ENCODE data around the gene TCERG1L.

TCERG1L gene

GRCh38 chr10:131203456-131204357 lies 107.8 kb downstream of the TCERG1L start:
- DNase-seq = no peak

GRCh38 chr10:131202990-131203389 lies 108.5 kb downstream of the TCERG1L start:
- DNase-seq = no peak

GRCh38 chr10:131201741-131202515 lies 109.6 kb downstream of the TCERG1L start:
- DNase-seq = no peak

DNA sequence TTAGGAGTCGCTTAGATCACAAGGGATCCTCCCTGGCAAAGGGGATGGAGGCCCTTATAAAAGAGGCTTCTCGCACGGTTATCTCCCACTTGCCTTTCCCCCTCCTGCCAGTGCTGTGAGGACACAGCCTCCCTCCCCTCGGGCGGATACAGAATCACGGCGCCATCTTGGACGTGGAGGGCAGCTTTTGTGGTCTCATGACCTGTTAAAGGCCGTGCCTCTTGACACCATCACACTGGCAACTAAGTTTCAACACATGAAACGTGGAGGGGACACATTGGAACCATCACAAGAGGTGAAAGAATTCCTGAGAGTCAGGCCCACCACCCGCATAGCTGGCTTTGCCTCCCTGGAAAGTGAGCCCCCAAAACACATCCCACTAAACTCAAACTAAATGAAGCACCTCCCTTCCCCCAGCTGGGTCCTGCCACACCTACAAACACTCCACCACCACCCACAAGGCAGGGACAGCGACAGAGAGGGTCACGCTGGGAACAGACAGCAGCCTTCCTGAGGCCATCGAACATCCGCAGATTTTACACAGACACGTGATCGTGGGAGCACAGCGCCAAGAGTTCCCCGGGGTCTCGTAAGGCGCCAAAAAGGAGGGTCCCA lies 110.6 kb downstream of the TCERG1L start:
- DNase-seq = no peak

DNA sequence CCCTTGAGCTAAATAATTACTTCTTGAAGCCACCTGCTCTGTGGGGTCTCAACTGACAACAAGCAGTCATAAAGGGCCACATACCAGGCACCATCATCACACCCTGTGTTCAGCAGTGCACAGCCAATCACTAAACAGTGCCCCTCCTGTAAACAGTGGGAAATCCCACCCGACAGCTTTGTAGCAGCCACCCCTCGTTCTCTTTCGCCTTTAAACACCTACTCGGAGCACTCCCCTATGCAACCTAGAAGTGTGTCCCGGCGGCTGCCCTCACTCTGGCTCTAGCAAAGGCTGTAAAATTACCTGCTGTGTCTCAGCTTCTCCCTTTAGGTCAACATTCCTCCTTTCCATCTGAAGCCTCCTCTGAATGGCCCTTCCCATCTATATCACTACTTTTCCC lies 111.9 kb downstream of the TCERG1L start:
- DNase-seq = no peak

- no peak for DNase-seq
Measured at GRCh38 chr10:131198843-131199242, 112.7 kb downstream of the TCERG1L start.

GRCh38 chr10:131198401-131198800 lies 113.1 kb downstream of the TCERG1L start:
- DNase-seq = no peak

DNA sequence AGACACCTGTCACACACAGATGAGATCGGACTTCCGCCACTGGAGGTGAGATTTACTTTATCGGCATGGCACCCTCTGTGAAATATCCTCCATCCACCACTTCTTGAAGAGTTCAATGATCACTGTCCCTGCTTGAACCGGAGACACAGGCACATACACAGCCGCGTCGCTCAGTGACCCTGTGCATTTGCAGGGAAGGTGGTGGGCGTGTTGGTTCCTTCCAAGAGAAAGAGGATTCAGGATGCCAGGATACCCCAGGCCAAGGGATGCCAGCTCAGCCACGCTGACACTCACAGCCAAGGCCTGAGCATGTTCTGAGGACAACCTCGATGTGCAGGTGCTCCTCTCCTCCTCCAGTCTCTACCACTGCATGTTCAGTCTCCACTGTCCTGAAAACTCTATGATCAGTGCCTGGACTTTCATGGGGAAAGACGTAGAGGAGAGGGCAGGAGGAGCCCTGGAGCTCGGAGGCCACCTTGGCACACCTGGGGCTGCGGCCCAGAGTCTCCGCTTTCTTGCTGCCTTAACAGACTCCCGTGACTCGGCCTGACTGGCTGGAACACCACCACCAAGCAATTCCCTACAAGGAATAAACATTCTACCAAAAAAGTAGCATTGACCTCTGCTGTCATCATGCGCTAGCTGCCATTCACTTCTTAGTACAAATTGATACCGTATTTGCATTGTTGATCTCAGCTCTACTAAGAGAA lies 115.2 kb downstream of the TCERG1L start:
- no peak for DNase-seq

GRCh38 chr10:131195558-131196159 lies 115.9 kb downstream of the TCERG1L start:
- DNase-seq = no peak

- no peak for DNase-seq
Measured at GRCh38 chr10:131195116-131195515, 116.4 kb downstream of the TCERG1L start.

GRCh38 chr10:131193923-131194322 lies 117.6 kb downstream of the TCERG1L start:
- no peak for DNase-seq

DNA sequence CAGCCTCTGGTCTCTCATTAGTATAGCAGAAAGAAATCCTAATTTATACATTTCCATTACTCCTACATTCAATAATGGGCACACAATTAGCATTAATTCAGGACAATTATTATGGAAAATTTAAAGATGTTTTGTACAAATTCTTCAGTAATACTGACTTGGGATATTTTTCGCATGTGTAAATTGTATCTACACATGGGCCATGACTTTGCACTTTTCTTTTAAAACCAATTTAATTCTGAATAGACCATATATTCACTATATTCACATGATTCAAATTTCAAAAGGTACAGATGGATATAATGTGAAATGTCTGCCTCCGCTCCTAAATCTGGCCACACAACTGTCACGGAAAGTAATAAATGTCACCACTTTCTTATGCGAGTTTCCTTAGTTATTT lies 123.0 kb downstream of the TCERG1L start:
- DNase-seq = no peak

DNA sequence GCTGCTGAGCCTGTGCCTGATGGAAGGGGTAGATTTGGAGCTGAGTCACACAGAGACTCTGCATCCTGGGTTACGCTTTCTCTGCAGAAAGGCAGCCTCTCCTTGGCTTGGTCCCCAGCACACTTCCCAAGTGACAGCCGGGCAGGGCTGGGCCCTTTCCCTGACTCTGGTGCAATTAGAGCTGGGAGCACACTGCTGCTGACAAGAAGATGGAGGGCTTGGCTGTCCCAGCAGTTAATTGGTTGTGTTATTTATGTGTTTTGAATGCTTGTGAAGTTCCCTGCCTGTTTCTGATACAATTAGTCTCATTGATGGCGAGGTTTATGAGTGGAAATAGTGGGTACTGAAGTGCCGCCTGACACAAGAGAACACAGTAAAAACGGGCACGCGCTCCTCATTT lies 123.6 kb downstream of the TCERG1L start:
- no peak for DNase-seq

DNA sequence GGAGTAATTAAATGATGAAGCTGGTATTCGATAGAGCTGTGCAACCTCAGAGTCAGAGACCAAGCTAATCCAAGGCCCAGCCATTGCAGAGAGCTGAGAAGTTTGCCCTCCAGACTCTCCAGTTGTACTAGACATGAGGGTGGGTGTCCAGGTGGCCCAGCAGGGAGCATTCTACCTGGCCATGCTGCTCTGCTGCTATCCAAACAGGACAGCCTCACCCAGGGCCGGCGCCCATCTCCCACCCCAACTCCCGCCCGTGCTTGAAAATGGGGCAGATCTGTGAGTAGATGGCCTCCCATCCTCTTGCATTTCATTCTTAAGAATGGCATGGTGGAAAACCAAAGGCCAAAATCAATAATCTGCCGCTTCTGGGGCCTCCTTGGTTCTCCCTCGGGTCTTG lies 124.2 kb downstream of the TCERG1L start:
- no peak for DNase-seq

DNA sequence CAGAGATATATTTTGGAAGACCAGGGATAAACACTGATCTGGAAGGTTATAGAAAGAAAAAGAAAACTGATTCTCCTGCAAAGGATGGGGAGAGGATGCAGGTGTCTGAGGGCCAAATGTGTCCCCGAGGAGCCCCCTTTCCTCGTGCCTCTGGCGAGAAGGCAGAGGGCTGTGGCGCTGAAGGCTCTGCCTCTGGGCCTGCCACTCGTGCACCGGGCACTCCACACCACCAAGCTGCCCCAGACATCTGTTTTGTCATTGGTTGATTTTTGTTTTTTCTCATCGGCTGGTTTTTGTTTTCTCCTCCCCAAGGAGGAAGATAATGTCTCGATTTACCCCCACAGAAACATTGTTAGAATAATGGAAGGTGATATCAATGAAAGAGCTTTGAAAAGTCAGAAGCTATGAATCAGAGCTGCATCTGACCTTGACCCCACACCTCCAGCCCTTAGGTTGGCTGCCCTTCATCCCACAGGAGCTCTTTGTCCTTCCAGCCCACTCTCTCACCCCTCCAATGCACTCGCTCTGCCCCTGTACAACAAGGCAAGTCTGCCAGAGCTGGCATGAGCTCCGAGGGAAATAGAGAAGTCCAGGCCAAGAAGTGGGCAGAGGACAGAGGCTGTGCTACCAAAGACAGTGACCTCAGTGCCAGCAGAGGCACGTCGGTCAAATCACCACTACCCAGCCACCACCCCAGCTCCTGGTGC lies 124.8 kb downstream of the TCERG1L start:
- DNase-seq = no peak

DNA sequence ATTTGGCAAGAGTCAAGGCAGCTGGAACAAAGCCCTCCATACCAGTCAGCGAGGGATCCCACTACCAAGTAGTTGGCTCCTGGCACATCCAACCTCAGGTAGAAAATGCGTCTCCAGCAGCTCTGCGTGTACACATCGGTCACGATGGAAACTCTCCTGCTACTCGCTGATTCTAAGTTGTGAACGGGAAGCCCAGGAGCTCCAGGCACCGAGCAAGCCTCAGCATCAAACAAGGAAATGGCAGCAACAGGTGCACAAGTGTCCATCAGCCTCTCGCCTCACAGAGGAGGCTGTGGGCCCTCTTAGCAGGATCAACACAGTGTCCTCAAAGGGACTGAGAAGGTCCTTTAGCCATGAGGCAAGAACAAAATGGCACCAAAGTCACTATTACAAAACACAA lies 127.0 kb downstream of the TCERG1L start:
- DNase-seq = no peak

DNA sequence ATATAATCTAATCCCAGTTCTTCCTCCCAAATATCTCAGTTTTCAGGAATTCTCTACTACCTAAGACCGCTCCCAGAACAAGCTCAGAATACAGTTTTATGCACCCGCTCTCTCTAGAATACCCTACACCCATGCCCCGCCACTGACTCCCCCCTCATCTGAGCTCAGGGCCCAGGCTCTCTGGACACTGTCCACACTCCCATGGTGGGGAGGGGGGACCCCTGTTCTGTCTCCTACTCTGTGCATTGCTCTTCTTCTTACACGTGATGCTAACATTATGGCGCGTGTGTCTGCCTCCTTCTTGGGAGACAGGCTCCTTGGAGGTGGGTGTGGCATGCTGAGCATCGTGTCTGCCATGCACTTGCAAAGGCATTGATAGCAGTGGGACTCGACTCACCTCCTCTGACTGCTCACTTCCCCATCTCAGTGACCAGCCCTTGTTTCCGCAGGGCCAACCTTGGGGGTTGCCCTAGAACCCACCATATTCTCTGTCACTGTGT lies 127.9 kb downstream of the TCERG1L start:
- no peak for DNase-seq

- no peak for DNase-seq
Measured at GRCh38 chr10:131181456-131181855, 130.1 kb downstream of the TCERG1L start.

DNA sequence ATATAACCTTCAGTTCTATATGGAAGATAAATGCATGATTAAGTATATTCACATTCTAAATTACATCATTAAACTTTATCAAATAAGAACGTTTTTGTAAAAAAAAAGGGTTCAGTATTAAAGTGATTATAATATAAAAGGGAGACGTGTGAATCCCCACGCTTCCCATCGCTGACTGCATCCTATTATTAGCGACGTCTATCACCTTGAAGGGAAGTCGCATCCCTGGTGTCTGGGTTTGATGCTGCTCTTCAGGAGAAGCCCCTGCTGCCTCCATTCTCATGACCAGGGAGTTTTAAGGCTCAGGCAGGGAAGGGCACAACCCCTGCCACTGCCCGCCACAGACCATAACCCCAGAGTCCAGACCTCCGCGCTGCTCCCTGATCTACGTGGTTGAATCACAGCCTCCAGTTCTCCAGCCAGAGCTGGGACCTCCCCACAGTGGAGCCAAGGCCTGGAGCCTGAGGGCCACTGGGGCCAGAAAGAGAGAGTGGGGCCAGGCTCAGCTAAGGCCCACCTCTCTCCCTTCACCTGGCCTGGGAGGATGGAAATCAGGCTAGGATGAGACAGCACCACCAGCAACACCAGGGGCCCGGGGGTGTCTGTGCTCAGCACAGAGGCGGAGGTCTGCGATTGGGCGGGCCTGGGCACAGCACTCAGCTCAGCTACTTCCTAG lies 130.6 kb downstream of the TCERG1L start:
- DNase-seq = no peak

DNA sequence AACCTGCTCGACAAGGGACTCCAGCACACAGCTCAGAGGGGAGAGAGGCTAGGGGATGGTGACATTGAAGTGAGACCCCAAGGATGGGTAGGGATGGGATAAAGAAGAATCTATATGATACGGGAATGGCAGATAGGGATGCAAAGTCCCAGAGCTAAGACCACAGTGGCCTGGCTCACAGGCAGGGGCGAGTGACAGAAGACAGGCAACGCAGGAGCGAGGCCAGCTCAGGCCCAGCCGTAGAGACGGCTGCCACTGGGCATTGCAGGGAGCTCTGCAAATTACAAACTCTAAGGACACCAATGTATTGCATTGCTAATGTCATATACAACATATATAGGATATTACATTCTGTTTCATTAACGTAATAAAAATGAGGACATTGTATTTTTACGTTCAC lies 131.4 kb downstream of the TCERG1L start:
- DNase-seq = no peak

DNA sequence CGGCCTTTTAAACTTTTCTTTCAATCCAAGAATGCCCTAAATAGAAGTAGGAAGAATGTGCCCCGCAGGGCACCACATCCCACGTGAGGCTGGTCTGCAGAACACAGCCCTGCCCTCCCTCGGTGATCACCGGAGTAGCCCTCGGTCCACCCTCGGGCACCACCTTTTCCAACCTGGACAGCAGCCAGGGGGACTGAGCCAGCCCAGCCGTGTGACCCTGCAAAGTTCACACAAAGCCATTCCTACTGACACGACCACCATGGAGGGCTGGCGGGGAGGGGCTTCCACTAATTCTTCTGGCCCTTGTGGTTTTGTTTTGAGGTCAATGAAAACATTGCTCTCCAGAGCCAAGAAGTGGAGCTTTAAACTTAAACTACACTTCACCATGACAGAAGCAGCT lies 132.2 kb downstream of the TCERG1L start:
- DNase-seq = no peak

All from CD4-positive, alpha-beta T cell treated with Interleukin-21 for 1 hour (primary cell).